ENCODE data around the gene HOXA6.

The HOXA6 gene

DNA sequence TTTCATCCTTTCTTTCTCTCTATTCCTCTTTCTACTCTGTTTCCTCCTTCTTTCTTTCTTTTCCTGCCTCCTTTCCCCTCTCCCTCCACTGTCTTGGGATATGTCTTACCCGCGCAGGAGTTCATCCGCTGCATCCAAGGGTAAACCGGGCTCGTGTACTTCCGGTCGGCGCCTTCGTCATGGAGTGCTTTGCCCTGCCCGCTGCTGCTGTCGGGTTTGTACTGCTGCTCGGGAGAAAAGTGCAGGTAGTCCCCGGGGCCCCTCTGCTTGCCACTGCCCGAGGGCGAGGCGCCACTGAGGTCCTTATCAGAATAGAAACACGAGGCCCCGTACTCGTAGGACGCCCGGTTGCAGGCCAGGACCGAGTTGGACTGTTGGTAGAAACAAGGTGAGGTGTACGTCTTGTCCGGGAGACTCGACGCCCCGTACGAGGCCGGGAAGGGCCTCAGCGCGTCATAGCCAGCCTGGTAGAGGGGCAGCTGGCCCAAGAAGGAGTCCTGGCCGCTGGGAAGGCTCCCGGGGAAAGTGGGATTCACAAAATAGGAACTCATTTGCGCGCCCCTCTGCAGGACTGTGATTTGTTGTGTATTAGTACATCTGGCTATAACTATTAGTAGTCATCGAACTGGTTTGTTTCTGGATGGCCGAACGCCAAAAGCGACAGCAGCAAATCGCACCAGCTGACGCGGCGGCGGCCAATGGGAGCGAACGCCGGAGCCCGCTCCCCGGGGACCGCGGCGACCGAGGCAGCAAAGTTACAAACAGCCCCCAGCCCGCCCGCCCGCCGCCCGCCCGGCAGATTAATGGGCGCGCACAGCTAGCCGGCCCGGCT is at the start of gene HOXA6:
Gene HOXA6 (minus strand): TSS at position 576 of the 832 bp plus-strand sequence. CDS start 25 bp downstream, at position 551.
- in situ Hi-C loops (cut with HindIII; ENCODE audit: low sequenced_read_pairs), result no loop called here

DNA sequence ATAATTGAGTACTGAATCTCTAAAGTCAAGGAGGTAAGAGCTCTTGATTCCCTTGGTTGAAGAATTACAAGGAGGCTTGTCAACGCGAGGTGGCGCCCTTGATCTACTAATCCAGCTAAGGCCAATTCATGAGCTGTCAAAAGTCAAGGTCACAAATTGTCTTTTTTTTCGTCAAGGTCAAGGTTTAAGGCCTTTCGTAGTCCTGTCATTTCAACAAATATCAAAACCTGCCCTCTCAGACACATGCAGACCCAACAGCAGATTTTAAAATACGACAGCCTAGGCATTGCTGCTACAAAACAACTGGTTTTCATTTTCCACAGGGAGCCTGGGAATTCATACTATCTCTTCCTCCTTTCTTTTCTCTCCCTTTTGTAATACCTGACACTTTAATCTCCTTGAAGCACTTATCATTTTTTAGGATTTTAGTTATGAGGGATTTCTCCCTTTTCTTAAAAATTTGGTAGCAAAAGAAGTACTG is 48.8 kb upstream of the HOXA6 start:
- in situ Hi-C loops (cut with HindIII; ENCODE audit: low sequenced_read_pairs), result no loop called here

DNA sequence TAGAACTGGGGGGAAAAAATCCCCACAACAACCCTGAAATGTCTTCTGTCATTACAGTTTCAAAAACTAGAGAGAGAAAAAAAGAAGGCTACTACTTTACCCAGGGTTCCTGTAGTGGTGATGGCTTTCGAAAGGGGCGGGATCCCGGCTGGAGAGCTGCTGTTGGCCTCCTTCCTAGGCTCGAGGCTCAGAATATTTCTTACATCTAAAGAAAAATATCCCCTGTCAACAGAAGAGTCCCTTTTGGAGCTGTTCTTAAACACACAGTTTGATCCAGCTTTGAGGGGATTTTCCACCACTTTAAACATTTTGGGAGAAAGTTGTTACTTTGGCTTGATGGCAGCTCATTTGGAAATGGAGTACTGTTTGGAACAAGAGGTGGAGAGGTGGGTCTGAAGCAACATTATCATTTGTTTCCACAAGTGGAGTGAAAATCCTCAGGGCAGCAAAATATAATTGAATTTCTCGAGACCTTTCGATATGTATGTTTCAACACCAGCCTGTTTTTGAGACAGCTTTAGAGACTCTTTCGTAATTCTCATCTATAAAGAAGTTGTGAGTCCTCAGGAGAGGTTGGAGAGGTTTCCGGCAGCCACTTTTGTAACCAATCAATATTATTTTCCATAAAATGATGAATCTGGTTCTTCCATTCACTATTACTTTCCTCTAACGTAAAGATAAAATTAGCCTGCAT is 47.3 kb upstream of the HOXA6 start:
- in situ Hi-C loops (cut with HindIII; ENCODE audit: low sequenced_read_pairs), result no loop called here

DNA sequence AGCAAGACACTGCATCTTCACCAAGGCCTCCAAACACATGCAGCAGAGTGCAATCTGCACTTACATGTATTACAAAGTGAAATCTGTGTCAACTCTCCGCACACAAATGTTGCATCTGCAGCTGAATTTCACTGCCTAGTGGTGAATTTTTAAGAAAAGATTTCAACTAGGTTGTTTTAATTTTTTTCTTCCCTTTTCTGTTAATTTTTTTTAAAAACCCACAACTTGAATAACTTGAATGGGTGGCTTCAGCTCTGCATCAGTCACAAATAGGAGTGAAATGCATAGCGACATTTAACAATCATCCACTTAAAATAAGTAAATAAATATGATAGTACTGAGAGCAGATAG is 46.4 kb upstream of the HOXA6 start:
- in situ Hi-C loops (cut with HindIII; ENCODE audit: low sequenced_read_pairs), result no loop called here

DNA sequence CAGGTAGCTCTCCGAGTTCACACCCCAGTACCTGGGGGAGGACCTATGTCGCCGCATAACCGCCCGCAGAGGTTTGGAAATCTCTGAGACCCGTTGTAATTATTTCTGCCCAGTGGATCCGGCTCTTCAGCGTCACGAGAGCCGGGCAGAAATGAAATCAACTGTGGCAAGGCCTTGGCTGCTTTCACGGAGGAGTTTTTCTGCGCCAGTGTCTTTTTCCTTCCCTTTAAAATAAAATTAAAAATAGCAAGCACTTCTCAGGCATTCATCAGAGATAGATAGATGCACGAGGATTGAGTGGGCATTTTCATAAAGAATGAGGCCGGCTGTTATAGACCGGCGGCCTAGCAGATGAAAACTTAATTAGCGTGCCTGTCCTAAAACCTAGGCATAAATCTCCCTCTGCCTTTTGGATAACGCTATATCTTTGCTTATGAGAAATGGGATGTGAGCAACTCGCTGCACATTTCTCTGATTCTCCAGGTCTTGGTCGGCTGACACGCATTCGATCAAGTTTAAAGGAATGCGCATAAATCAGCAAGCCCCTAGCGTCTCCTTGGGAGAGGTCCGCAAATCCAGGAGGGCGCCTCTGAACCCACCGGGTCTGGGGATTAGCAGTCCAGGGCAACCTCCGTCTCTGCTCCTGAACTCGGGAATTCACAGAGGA is 45.9 kb upstream of the HOXA6 start:
- in situ Hi-C loops (cut with HindIII; ENCODE audit: low sequenced_read_pairs), result no loop called here

DNA sequence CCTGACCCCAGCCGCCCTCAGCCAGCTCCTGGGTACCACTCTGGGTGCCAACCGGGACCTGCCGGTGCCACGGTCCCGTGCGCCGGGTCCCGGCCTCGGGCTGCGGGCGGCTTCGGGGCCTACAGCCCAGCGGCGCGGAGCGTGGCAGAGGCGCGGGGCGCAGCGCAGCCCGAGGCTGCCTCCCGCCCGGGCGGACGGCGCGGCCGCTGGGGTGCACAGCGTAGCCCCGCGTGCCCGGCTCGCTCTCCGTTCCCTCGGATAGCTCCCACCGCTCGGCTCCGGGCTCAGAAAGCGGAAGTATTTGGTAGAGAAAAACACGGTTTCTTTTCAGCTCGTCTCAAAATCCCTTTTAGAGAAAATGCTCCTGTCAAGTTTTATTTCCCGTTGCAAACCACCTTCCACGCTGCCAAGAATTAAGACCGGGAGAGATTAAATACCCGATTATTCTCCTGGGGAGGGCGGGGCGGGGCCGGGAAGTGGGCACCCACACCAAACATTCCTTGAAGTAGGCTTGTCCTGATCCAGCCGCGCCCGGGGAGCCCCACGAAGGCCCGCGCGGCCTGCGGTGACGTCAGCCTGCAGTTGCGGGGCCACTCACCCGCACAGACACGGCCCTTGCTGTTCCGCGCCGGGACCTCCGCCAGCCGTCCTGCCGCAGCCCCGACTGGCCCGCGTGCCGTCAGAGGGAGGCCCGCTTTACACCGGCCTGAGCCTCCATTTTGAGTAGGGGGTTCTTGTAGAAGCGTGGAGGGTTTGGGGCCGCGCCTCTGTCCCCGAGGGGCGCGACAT is 45.2 kb upstream of the HOXA6 start:
- in situ Hi-C loops (cut with HindIII; ENCODE audit: low sequenced_read_pairs), result no loop called here

DNA sequence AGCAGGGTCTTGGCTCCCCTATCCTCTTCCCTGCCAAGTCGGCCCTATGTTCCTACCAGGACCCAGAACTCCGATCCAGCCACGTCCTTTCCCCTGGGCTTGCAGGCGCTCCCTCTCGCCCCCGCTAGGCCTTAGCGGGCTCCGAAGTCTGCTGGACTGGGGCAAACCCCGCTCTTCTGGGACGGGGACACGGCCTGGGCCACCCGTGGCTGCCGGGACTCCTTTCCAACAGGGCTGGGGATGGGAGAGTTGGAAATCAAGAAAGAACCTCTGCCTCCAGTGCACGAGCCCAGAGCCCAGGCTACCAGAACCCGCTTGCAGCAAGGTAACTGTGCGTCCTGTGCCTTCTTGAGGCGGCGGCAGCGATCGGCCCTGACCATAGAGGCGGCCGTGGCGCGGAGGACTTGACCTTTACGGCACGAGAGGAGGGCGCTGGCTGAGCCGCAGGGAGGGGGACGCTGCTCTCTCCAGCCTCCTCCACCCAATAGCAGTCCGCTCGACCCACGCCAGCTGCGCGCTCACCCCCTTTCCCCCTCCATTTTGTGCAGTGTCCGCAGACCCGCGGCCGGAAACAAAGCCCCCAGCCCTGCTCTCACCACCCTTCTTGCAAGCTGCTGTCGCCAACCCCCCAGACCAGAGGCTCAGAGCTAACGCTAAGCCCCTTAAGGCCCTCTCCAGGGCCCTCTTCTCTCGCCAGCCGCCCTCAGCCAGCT is 44.4 kb upstream of the HOXA6 start:
- in situ Hi-C loops (cut with HindIII; ENCODE audit: low sequenced_read_pairs), result no loop called here

DNA sequence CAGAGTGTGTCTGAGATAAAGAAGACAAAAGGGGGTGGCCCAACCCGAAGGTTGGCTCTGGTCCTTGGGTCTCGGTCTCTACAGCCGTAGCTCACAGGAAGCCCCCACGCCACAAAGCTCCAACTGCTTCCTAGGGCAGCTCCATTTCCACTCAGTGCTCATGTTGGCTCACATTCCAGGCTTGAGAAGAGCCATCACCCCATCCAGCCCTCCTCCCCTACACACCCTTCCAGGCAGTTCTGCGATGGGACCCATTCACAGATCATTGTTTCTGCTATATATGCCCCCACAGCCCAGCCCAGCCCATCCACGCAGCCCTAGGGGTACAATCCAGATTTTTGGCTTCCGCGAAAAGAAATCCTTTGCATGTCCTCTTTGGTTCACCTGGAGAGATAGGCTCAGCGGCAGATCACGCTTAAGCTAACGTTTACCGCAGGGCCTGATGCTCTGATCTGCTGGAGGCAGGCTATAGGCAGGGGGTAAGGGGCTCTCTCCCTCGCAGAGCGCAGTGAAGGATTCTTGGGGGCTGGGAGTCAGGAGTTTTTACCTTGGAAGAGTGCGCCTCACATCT is 43.7 kb upstream of the HOXA6 start:
- in situ Hi-C loops (cut with HindIII; ENCODE audit: low sequenced_read_pairs), result no loop called here

DNA sequence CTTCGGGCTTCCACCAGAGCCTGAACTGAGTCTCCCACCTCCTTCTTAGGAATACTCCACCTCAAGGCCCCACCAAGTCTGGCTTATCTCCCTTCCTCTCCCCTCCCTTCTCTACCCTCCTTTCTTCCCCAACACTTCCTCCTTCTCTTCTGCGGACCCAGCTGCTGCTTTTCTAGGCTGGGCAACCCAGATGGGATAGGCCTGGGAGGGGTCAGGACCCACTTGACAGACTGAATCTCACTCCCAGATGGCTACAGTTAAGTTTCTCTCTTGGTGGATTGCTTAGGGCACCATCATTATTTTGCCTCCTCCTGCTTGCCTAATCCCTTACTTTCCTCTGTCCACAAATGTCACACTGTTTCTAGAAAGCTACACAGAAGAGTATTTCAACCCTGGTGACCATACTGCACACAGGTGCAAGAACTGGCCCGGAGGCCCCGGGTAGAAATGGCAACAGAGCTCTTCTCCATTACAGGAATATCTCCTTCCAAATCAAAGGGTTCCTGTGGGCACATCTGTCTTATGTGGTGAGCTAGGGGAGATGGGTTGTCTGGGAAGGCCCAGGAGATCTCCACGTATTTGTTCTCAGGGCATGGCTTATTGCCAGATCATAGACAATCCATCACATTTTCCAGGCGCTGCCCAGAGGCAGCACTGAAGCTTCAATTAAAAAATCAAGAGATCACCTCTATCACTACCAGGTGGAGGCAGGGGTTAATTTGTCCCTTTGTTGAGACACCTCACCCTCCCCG is 42.6 kb upstream of the HOXA6 start:
- in situ Hi-C loops (cut with HindIII; ENCODE audit: low sequenced_read_pairs), result no loop called here

DNA sequence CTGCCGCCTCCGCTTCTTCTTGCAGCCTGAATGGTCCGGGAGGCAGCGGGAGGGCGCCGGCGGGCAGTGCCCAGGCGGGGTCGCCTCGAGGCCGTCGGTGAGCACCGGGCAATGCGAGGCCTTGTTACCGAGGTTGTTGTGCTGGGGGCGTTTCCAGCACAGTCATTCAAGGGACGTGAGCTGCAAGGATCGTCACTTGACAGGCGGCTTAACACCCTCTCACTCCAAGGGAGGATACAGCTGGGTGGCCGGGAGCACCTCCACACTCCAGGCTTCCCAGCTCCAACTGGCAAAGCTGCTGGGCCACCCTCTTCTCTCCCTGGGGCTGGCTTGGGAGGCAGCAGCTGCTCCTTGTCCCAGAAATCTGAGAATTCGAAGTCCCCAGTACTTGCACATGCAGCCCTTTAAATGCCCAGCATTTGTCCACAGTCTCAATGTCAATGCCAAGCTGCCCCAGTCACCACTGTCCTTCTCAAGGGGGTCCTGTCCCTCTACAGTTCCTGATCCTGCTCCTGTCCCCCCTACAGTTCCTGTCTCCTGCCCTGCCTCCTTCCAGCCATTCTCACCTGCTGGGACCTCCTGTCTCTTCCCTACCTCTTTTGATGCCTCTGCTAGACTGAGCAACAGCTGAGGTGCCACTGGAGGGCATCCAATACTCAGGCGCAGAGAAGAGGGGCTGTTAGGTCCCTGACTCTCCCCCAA is 41.9 kb upstream of the HOXA6 start:
- in situ Hi-C loops (cut with HindIII; ENCODE audit: low sequenced_read_pairs), result no loop called here

DNA sequence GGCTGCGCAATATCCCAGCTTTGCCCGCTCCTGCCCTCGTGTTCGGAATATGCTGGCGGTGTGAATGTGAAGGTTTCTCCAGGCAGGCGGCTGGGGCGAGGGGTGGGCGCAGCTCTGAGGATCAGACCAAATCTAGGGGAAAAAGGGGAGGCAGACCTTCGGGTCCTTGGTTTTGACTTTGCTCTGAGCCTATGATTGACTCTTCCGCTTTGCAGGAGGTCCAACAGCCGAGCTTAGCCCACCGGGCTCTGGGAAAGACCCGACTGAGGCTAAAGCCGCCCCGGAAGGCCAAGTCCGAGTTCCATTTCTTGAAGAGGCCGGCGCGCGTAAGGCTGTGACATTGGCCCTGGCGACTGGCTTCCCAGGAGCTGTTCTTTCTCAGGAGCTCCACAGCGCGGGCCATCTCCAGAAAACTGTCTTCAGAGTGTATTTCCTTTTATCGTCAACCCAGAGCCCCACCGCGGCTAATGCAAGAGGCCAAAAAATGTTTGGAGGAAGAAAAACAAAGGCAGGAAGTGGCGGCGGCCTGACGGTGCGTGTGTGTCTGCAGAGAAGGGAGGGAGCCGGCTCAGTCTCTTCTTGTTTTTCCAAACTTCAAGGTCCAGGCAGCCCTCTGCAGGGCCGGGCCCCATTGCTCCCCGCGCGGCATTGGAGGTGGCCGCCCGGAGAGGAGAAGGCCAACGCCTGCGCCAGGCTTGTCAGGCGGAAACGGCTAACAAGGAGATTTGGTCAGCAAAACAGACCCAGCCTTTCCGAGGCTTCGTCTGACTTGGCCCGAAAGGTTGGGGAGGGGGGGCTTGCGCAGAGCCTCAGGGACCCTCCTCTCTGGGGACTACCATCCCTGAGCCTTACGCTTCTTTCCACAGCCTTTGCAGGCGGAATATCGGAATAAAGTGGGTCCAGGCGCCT is 41.1 kb upstream of the HOXA6 start:
- in situ Hi-C loops (cut with HindIII; ENCODE audit: low sequenced_read_pairs), result no loop called here

DNA sequence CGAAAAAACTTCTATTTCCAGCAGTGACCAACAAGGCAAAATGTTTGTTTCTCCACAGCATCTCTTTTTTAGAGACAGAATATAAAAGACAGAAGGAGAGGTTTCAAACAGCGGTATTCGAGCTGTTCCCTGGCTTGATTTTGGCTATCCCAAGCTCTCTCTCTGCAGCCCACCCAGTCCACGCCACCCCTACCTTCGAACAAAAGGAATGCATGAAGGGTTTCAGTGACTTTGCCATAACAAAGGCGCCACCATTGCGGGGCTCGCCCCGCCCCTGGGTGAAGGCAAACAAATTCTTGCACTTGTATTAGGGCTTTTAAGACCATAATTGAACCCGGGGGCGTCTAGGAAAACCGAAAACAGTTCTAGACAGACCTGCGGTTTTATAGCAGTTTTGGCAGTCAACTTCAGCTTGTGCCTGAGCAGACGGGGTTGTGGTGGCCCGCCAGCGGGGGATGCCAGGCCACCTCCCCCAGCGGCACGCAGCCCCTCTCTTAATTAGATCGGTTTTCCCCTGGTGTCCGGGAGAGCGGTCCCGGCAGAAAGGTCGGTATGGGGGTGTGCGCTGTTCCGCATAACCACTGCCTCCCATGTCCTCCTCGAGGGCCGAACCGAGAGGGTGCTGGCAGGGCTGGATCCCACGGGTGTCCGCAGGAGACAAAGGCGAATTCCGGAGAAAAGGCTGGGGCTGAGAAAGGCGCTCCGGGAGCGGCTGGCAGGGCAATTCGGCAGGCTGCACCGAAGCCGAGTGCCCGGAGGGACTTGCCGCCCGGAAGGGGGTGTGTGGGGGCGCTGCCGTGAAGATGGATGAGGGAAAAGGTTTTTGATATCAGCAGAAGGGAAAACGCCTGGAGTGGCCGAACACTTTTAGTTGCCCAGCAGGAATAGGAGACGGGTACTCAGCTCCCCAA is 40.2 kb upstream of the HOXA6 start:
- in situ Hi-C loops (cut with HindIII; ENCODE audit: low sequenced_read_pairs), result no loop called here

DNA sequence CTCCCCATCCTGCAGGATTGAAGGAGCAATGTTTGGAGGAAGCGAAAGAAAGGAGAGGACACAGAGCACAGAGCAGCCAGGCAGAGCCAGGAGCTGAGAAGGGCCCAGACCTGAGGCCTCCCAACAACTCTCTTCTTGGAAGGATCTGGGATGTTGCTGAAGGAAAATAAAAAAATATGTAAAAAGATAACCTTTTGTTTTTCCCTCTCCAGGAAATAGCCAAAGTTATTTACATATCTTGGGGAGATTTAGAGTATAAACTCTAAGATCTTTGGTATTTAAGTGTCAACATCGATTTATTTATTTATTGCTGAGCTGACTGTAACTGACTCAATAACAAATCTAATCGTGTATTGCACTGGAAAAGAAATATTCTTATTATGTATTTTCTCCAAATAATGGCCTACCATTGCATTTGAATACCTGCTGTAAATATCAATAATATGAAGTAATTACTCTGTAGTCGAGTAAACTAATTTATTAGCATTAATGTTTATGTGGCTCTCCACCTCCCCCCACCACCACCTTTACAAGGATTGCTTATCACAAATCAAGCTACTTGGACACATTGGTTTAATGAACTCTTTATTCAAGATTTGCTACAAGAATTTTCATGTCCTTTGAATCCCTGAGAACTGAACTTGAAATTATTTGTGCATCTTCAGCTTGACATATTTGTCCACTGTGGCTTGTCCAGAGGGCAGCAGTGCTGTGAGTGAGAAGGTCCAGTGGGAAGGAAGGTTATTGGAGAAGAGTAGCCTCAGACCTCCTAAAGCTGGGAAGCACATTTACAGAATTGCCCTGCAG is 39.3 kb upstream of the HOXA6 start:
- in situ Hi-C loops (cut with HindIII; ENCODE audit: low sequenced_read_pairs), result no loop called here

DNA sequence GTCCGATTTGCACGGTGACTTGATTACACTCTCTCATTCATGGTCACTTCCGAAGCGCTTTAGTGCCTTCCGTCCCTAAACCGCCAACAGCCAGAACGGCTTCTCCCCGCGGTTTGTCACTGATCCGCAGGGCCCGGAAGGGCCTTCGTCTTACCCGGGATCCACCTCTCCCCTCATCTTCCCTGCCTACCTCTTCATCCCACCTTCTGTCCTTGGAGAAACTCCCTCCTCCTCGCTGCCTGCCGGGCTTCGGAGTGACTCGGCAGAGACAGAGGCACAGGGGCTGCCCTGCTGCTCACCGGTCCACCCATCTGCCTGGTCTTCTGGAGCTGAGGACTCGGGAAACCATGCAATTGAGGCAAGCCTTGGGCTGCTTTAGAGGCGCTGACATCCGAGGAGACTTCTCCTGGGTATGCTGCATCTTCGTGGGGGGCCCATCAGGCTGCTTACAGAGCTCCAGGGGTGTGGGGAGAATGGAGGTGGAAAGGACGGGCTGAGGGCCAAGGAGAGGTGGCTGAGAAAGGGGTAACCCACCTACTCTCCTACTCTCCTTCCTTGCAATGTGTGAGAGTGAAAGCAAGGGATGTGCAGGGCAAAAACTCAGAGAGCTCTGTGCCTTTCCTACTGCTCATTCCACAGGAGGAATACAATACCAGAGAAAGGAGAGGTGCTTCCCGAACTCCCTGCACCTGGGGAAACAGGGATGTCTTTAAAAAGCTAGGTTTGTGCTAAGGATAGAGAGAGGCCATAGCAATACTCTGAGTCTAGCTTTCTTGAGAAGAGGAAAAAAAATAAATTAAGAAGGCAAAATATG is 38.5 kb upstream of the HOXA6 start:
- in situ Hi-C loops (cut with HindIII; ENCODE audit: low sequenced_read_pairs), result no loop called here
